ENCODE results near the gene PPP1R9A. TPM values are rescaled to one million over a fixed set of nuclear protein-coding genes. Genes with fewer than 3 reads are reported as not detected.

The PPP1R9A gene
- total and polyA plus RNA-seq, 4 donors: 2.2 to 59.1 (median 14.6) TPM

- ATAC-seq (ENCODE audit: insufficient read depth, low FRiP score): no peak
- H3K27me3 ChIP-seq (ENCODE audit: control insufficient read depth in 3 of 3, insufficient read depth in 3 of 3, low read length in 2 of 3): no peaks in the 10 kb centered on the region
- 74 to 85% methylated on average over 2 of the region's 2 CpGs for WGBS, 2 donors
- no peak overlapping the region for H3K27ac ChIP-seq (ENCODE audit: low read depth in 1 of 2, low read length in 1 of 2)
- no peak overlapping the region for H3K4me3 ChIP-seq
- TF ChIP-seq, protein P1, sequence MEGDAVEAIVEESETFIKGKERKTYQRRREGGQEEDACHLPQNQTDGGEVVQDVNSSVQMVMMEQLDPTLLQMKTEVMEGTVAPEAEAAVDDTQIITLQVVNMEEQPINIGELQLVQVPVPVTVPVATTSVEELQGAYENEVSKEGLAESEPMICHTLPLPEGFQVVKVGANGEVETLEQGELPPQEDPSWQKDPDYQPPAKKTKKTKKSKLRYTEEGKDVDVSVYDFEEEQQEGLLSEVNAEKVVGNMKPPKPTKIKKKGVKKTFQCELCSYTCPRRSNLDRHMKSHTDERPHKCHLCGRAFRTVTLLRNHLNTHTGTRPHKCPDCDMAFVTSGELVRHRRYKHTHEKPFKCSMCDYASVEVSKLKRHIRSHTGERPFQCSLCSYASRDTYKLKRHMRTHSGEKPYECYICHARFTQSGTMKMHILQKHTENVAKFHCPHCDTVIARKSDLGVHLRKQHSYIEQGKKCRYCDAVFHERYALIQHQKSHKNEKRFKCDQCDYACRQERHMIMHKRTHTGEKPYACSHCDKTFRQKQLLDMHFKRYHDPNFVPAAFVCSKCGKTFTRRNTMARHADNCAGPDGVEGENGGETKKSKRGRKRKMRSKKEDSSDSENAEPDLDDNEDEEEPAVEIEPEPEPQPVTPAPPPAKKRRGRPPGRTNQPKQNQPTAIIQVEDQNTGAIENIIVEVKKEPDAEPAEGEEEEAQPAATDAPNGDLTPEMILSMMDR (IDR thresholded peaks at IDR 0.05; ENCODE audit: control extremely low read depth, extremely low read depth): no peak
- no peaks in the 10 kb centered on the region for H3K9me3 ChIP-seq (ENCODE audit: control insufficient read depth in 4 of 4, insufficient read depth in 3 of 4, low read length in 3 of 4)
- DNase-seq: no peak
- no peak overlapping the region for H3K9ac ChIP-seq (ENCODE audit: insufficient read depth in 1 of 2, low read length in 2 of 2)
- no peaks in the 10 kb centered on the region for H3K36me3 ChIP-seq (ENCODE audit: control insufficient read depth in 4 of 4, insufficient read depth in 4 of 4, low read length in 4 of 4)
- H3K4me1 ChIP-seq (ENCODE audit: control insufficient read depth in 5 of 5, insufficient read depth in 5 of 5, low read length in 5 of 5): peaks cover 0 to 11% (median 0%) of the 10 kb centered on the region in 5 donors
Measured at GRCh38 chr7:94890216-94890615, 17.2 kb upstream of the PPP1R9A start.

DNA sequence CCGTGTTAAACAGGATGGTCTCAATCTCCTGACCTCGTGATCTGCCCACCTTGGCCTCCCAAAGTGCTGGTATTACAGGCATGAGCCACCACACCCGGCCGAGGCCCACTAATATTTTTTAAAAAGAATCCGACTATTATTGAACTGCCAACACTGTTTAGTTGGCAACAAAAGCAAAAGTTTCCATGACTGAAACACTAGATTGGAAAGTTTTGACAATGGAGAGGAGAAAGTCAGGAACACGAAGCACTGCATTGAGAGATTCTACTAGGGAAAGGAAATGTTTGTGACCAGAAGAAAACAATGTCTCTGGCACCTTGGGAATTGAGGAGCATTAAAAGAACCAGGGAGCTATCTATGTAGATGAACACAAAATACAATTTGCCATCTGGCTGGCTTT lies 13.7 kb upstream of the PPP1R9A start:
- H3K27ac ChIP-seq (ENCODE audit: low read depth in 1 of 2, low read length in 1 of 2): no peak overlapping the region
- TF ChIP-seq, protein P1 (IDR thresholded peaks at IDR 0.05; ENCODE audit: control extremely low read depth, extremely low read depth): no peak

DNA sequence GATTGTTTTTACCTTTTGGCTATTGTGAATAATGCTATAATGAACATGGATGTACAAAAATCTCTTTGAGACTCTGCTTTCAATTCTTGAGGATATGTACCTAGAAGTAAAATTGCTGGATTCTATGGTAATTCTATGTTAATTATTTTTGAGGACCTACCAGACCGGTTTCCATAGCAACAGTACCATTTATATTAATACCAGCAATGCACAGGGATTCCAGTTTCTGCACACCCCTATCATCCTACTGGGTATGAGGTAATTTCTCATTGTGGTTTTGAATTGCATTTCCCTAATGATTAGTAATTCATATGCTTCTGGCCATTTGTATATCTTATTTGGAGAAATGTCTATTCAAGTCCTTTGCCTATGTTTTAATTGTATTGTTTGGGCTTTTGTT lies 9.9 kb upstream of the PPP1R9A start:
- 90 to 92% methylated on average over 1 of the region's 1 CpG for WGBS, 2 donors
- Histone ChIP-seq H3K9ac (ENCODE audit: insufficient read depth in 1 of 2, low read length in 2 of 2) (no peak overlapping the region), H3K4me1 (ENCODE audit: control insufficient read depth in 5 of 5, insufficient read depth in 5 of 5, low read length in 5 of 5) (peaks cover 0 to 10% (median 0%) of the 10 kb centered on the region in 5 donors), H3K4me3 (no peak overlapping the region), H3K36me3 (ENCODE audit: control insufficient read depth in 4 of 4, insufficient read depth in 4 of 4, low read length in 4 of 4) (no peaks in the 10 kb centered on the region), H3K27ac (ENCODE audit: low read depth in 1 of 2, low read length in 1 of 2) (no peak overlapping the region), H3K27me3 (ENCODE audit: control insufficient read depth in 3 of 3, insufficient read depth in 3 of 3, low read length in 2 of 3) (no peaks in the 10 kb centered on the region), H3K9me3 (ENCODE audit: control insufficient read depth in 4 of 4, insufficient read depth in 3 of 4, low read length in 3 of 4) (no peaks in the 10 kb centered on the region)
- TF ChIP-seq, protein P1 (IDR thresholded peaks at IDR 0.05; ENCODE audit: control extremely low read depth, extremely low read depth): no peak
- ATAC-seq (ENCODE audit: insufficient read depth, low FRiP score): no peak
- no peak for DNase-seq

More for the DNA sequence above, 13.7 kb upstream of the PPP1R9A start:
- no peak overlapping the region for H3K9ac ChIP-seq (ENCODE audit: insufficient read depth in 1 of 2, low read length in 2 of 2)
- no peak overlapping the region for H3K4me3 ChIP-seq
- 91 to 93% methylated on average over 6 of the region's 6 CpGs for WGBS, 2 donors
- no peaks in the 10 kb centered on the region for H3K9me3 ChIP-seq (ENCODE audit: control insufficient read depth in 4 of 4, insufficient read depth in 3 of 4, low read length in 3 of 4)
- DNase-seq: no peak
- H3K4me1 ChIP-seq (ENCODE audit: control insufficient read depth in 5 of 5, insufficient read depth in 5 of 5, low read length in 5 of 5): peaks cover 0 to 7% (median 0%) of the 10 kb centered on the region in 5 donors
- H3K36me3 ChIP-seq (ENCODE audit: control insufficient read depth in 4 of 4, insufficient read depth in 4 of 4, low read length in 4 of 4): no peaks in the 10 kb centered on the region
- no peak for ATAC-seq (ENCODE audit: insufficient read depth, low FRiP score)
- H3K27me3 ChIP-seq (ENCODE audit: control insufficient read depth in 3 of 3, insufficient read depth in 3 of 3, low read length in 2 of 3): no peaks in the 10 kb centered on the region

DNA sequence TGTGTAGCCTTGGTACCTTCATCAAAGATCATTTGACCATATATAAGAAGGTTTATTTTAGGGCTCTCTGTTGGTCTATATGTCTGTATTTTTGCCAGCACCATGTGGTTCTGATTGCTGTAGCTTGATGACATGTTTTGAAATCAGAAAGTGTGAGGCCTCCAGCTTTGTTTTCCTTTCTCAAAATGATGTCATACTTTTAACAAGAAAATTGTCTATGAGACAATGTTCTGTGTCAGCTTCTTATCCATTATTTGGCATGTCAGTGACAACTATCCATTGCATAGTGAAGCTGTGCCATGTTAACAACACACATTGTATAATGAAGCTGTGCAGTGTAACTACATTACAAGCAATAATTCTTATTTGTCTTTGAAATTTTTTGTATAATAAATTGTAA lies 9.1 kb upstream of the PPP1R9A start:
- Histone ChIP-seq H3K9me3 (ENCODE audit: control insufficient read depth in 4 of 4, insufficient read depth in 3 of 4, low read length in 3 of 4) (no peaks in the 10 kb centered on the region), H3K27me3 (ENCODE audit: control insufficient read depth in 3 of 3, insufficient read depth in 3 of 3, low read length in 2 of 3) (no peaks in the 10 kb centered on the region), H3K4me1 (ENCODE audit: control insufficient read depth in 5 of 5, insufficient read depth in 5 of 5, low read length in 5 of 5) (peaks cover 0 to 12% (median 0%) of the 10 kb centered on the region in 5 donors), H3K36me3 (ENCODE audit: control insufficient read depth in 4 of 4, insufficient read depth in 4 of 4, low read length in 4 of 4) (no peaks in the 10 kb centered on the region), H3K4me3 (no peak overlapping the region), H3K27ac (ENCODE audit: low read depth in 1 of 2, low read length in 1 of 2) (no peak overlapping the region), H3K9ac (ENCODE audit: insufficient read depth in 1 of 2, low read length in 2 of 2) (no peak overlapping the region)
- DNase-seq (no peak), ATAC-seq (ENCODE audit: insufficient read depth, low FRiP score) (no peak)
- TF ChIP-seq, protein P1 (IDR thresholded peaks at IDR 0.05; ENCODE audit: control extremely low read depth, extremely low read depth): no peak

All from lung (tissue), 12 donors.